ENCODE results near the gene ABCG4.

GRCh38 chr11:119173453-119173852, 24.6 kb downstream of the ABCG4 start:
- TF ChIP-seq, protein P1, sequence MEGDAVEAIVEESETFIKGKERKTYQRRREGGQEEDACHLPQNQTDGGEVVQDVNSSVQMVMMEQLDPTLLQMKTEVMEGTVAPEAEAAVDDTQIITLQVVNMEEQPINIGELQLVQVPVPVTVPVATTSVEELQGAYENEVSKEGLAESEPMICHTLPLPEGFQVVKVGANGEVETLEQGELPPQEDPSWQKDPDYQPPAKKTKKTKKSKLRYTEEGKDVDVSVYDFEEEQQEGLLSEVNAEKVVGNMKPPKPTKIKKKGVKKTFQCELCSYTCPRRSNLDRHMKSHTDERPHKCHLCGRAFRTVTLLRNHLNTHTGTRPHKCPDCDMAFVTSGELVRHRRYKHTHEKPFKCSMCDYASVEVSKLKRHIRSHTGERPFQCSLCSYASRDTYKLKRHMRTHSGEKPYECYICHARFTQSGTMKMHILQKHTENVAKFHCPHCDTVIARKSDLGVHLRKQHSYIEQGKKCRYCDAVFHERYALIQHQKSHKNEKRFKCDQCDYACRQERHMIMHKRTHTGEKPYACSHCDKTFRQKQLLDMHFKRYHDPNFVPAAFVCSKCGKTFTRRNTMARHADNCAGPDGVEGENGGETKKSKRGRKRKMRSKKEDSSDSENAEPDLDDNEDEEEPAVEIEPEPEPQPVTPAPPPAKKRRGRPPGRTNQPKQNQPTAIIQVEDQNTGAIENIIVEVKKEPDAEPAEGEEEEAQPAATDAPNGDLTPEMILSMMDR (conservative IDR thresholded peaks at IDR 0.05; ENCODE audit: low read depth, low read length) = no peak
- TF ChIP-seq EZH2 (IDR thresholded peaks at IDR 0.05; ENCODE audit: borderline replicate concordance, low read depth, low read length, poor library complexity, severe bottlenecking) = no peak
